ENCODE measurements around the gene AP2A2. TPM values are rescaled to one million over a fixed set of nuclear protein-coding genes. Genes with fewer than 3 reads are reported as not detected.

Gene AP2A2
- polyA plus RNA-seq, 3 donors: 5.7 to 61.0 (median 8.2) TPM

GRCh38 chr11:942823-943222 is 17.2 kb downstream of the AP2A2 start:
- H3K36me3 Mint-ChIP-seq: peaks cover 42 to 63% of the 10 kb centered on the region in 2 donors
- Histone ChIP-seq H3K9ac (ENCODE audit: insufficient read depth, low read length, poor library complexity, severe bottlenecking) (no peak overlapping the region), H4K20me1 (ENCODE audit: insufficient read depth, low read length) (peaks cover 88% of the 10 kb centered on the region), H3K4me2 (replicated peaks; ENCODE audit: extremely low read depth, low read length, poor library complexity, severe bottlenecking) (no peak overlapping the region), H3K36me3 (replicated peaks in 1 of 2; ENCODE audit: control insufficient read depth in 1 of 2, insufficient read depth in 2 of 2, low read length in 2 of 2) (peaks cover 11 to 49% of the 10 kb centered on the region in 2 donors), H3K79me2 (ENCODE audit: insufficient read depth, low read length) (peaks cover 55% of the 10 kb centered on the region), H3K27me3 (ENCODE audit: control insufficient read depth in 2 of 2, insufficient read depth in 2 of 2, low read length in 2 of 2) (no peaks in the 10 kb centered on the region), H2AFZ (ENCODE audit: insufficient read depth, low read depth, low read length, poor library complexity, severe bottlenecking) (no peak overlapping the region), H3K27ac (ENCODE audit: low read depth in 1 of 2, low read length in 2 of 2) (no peak overlapping the region), H3K9me3 (replicated peaks in 1 of 2; ENCODE audit: control insufficient read depth in 1 of 2, insufficient read depth in 1 of 2, low read length in 2 of 2) (peaks cover 0 to 2% of the 10 kb centered on the region in 2 donors), H3K4me1 (ENCODE audit: control insufficient read depth in 1 of 2, insufficient read depth in 2 of 2, low read length in 2 of 2) (peaks cover 0 to 7% of the 10 kb centered on the region in 2 donors), H3K4me3 (replicated peaks in 1 of 3; ENCODE audit: low read depth in 2 of 3, low read length in 3 of 3) (no peak overlapping the region)
- TF ChIP-seq, protein P1, sequence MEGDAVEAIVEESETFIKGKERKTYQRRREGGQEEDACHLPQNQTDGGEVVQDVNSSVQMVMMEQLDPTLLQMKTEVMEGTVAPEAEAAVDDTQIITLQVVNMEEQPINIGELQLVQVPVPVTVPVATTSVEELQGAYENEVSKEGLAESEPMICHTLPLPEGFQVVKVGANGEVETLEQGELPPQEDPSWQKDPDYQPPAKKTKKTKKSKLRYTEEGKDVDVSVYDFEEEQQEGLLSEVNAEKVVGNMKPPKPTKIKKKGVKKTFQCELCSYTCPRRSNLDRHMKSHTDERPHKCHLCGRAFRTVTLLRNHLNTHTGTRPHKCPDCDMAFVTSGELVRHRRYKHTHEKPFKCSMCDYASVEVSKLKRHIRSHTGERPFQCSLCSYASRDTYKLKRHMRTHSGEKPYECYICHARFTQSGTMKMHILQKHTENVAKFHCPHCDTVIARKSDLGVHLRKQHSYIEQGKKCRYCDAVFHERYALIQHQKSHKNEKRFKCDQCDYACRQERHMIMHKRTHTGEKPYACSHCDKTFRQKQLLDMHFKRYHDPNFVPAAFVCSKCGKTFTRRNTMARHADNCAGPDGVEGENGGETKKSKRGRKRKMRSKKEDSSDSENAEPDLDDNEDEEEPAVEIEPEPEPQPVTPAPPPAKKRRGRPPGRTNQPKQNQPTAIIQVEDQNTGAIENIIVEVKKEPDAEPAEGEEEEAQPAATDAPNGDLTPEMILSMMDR (IDR thresholded peaks at IDR 0.05): no peak
- peaks cover 26% of the 10 kb centered on the region for H3K4me1 Mint-ChIP-seq
- peaks cover 0 to 7% (median 1%) of the 10 kb centered on the region in 7 donors for H3K9me3 Mint-ChIP-seq
- H3K4me3 Mint-ChIP-seq: no peak overlapping the region
- DNase-seq: no peak
- intact Hi-C loops (cut with micrococcal nuclease): no loop called here
- WGBS (ENCODE audit: insufficient coverage): 100% methylated on average over 1 of the region's 9 CpGs
- peak overlapping the region in 1 of 7 donors; percentile 58 for H3K27ac Mint-ChIP-seq
- no peaks in the 10 kb centered on the region for H3K27me3 Mint-ChIP-seq (ENCODE audit: low read depth in 3 of 3)

DNA sequence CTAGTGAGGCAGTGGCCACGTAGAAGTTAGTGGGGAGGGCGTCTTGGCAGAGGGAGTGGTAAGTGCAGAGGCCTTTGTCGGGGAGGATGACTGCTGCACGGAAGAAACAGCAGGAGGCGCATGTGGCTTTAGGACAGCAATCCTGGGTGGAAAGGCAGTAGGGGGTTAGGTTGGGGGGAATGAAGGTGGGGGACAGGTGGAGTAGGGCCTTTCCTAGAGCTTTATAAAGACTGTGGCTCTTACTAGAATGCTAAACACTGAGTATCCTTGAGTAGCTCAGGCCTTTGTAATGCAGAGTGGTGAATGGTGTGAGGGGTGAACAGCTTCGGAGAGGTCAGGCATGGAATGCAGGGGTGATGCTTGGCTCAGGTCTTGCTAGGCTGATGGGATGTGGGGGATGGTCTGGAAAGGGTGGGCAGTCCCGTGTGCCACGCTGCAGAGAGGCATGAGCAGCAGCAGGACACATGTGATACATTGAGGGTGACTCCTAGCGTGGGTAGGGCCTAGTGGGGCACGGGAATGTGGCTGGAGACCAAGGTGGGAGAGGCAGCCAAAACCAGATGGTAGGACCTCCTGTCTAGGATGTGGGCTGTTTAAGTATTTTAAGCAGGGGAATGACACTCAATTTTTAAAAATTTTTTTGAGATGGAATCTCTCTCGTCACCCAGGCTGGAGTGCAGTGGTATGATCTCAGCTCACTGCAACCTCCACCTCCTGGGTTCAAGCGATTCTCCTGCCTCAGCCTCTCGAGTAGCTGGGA is 19.2 kb downstream of the AP2A2 start:
- Mint-ChIP-seq H3K27ac (peak overlapping the region in 2 of 7 donors; percentile 17 to 32), H3K4me3 (no peak overlapping the region), H3K9me3 (peaks cover 12 to 25% (median 15%) of the 10 kb centered on the region in 7 donors), H3K4me1 (peaks cover 19% of the 10 kb centered on the region), H3K27me3 (ENCODE audit: low read depth in 3 of 3) (peaks cover 0 to 1% (median 0%) of the 10 kb centered on the region in 3 donors), H3K36me3 (peaks cover 44 to 71% of the 10 kb centered on the region in 2 donors)
- Histone ChIP-seq H2AFZ (ENCODE audit: insufficient read depth, low read depth, low read length, poor library complexity, severe bottlenecking) (no peak overlapping the region), H3K27me3 (ENCODE audit: control insufficient read depth in 2 of 2, insufficient read depth in 2 of 2, low read length in 2 of 2) (no peaks in the 10 kb centered on the region), H3K79me2 (ENCODE audit: insufficient read depth, low read length) (peaks cover 40% of the 10 kb centered on the region), H3K4me3 (replicated peaks in 1 of 3; ENCODE audit: low read depth in 2 of 3, low read length in 3 of 3) (no peak overlapping the region), H3K36me3 (replicated peaks in 1 of 2; ENCODE audit: control insufficient read depth in 1 of 2, insufficient read depth in 2 of 2, low read length in 2 of 2) (peaks cover 11 to 56% of the 10 kb centered on the region in 2 donors), H3K4me2 (replicated peaks; ENCODE audit: extremely low read depth, low read length, poor library complexity, severe bottlenecking) (no peak overlapping the region), H3K27ac (ENCODE audit: low read depth in 1 of 2, low read length in 2 of 2) (no peak overlapping the region), H3K4me1 (ENCODE audit: control insufficient read depth in 1 of 2, insufficient read depth in 2 of 2, low read length in 2 of 2) (peaks cover 0 to 7% of the 10 kb centered on the region in 2 donors), H3K9ac (ENCODE audit: insufficient read depth, low read length, poor library complexity, severe bottlenecking) (no peak overlapping the region), H3K9me3 (replicated peaks in 1 of 2; ENCODE audit: control insufficient read depth in 1 of 2, insufficient read depth in 1 of 2, low read length in 2 of 2) (peaks cover 14 to 16% of the 10 kb centered on the region in 2 donors), H4K20me1 (ENCODE audit: insufficient read depth, low read length) (peaks cover 68% of the 10 kb centered on the region)
- TF ChIP-seq, protein P1 (IDR thresholded peaks at IDR 0.05): no peak
- 77% methylated on average over 8 of the region's 13 CpGs for WGBS (ENCODE audit: insufficient coverage)
- intact Hi-C loops (cut with micrococcal nuclease): no loop called here
- no peak for DNase-seq

All from CD14-positive monocyte (primary cell).